Measurements from ENCODE around the gene MAML1. TPM values are rescaled to one million over a fixed set of nuclear protein-coding genes. Genes with fewer than 3 reads are reported as not detected.

The MAML1 gene
- total RNA-seq, 1 donor from 2014 or later = 32.5 TPM

GRCh38 chr5:179764056-179764455 is 31.4 kb downstream of the MAML1 start:
- DNase-seq (ENCODE audit: low spot score) (no peak), ATAC-seq (no peak)
- intact Hi-C loops (cut with DNase I) = no loop called here

- DNase-seq (ENCODE audit: low spot score) (no peak), ATAC-seq (no peak)
- intact Hi-C loops (cut with DNase I) = no loop called here
These were observed 32.8 kb downstream of the MAML1 start for GRCh38 chr5:179765400-179765799.

GRCh38 chr5:179766021-179766725 is 33.6 kb downstream of the MAML1 start:
- DNase-seq (ENCODE audit: low spot score) (no peak), ATAC-seq (no peak)
- intact Hi-C loops (cut with DNase I) = no loop called here

- ATAC-seq (no peak), DNase-seq (ENCODE audit: low spot score) (no peak)
- intact Hi-C loops (cut with DNase I) = no loop called here
These were observed 34.3 kb downstream of the MAML1 start for GRCh38 chr5:179766726-179767455.

GRCh38 chr5:179767496-179768100 is 35.0 kb downstream of the MAML1 start:
- intact Hi-C loops (cut with DNase I) = no loop called here

GRCh38 chr5:179768326-179769085 is 35.9 kb downstream of the MAML1 start:
- DNase-seq (ENCODE audit: low spot score) = no peak
- no peak for ATAC-seq
- intact Hi-C loops (cut with DNase I) = no loop called here

More at GRCh38 chr5:179767496-179768100, 35.0 kb downstream of the MAML1 start:
- ATAC-seq (no peak), DNase-seq (ENCODE audit: low spot score) (no peak)

- no peak for DNase-seq (ENCODE audit: low spot score)
- ATAC-seq = no peak
- intact Hi-C loops (cut with DNase I) = no loop called here
These were observed 36.6 kb downstream of the MAML1 start for GRCh38 chr5:179769271-179769670.

- intact Hi-C loops (cut with DNase I) = no loop called here
- DNase-seq (ENCODE audit: low spot score) (no peak), ATAC-seq (no peak)
These were observed 37.2 kb downstream of the MAML1 start for GRCh38 chr5:179769796-179770195.

GRCh38 chr5:179771311-179771895 is 38.8 kb downstream of the MAML1 start:
- DNase-seq (ENCODE audit: low spot score) (no peak), ATAC-seq (no peak)
- intact Hi-C loops (cut with DNase I) = no loop called here

GRCh38 chr5:179772351-179772750 is 39.7 kb downstream of the MAML1 start:
- intact Hi-C loops (cut with DNase I) = no loop called here
- no peak for DNase-seq (ENCODE audit: low spot score)
- no peak for ATAC-seq

- intact Hi-C loops (cut with DNase I) = no loop called here
- no peak for ATAC-seq
- no peak for DNase-seq (ENCODE audit: low spot score)
These were observed 41.0 kb downstream of the MAML1 start for GRCh38 chr5:179773686-179774040.

- ATAC-seq = no peak
- no peak for DNase-seq (ENCODE audit: low spot score)
- intact Hi-C loops (cut with DNase I) = no loop called here
These were observed 41.8 kb downstream of the MAML1 start for GRCh38 chr5:179774442-179774841.

GRCh38 chr5:179776411-179776938 is 43.9 kb downstream of the MAML1 start:
- intact Hi-C loops (cut with DNase I) = no loop called here
- ATAC-seq = no peak
- DNase-seq (ENCODE audit: low spot score) = no peak

- intact Hi-C loops (cut with DNase I) = no loop called here
- DNase-seq (ENCODE audit: low spot score) = no peak
These were observed 44.8 kb downstream of the MAML1 start for GRCh38 chr5:179777456-179777855.

GRCh38 chr5:179777909-179778308 is 45.3 kb downstream of the MAML1 start:
- intact Hi-C loops (cut with DNase I) = no loop called here
- ATAC-seq = peak; percentile 25
- DNase-seq (ENCODE audit: low spot score) = no peak

More at GRCh38 chr5:179777456-179777855, 44.8 kb downstream of the MAML1 start:
- ATAC-seq = no peak

GRCh38 chr5:179778591-179778990 is 46.0 kb downstream of the MAML1 start:
- no peak for ATAC-seq
- no peak for DNase-seq (ENCODE audit: low spot score)
- intact Hi-C loops (cut with DNase I) = no loop called here

- intact Hi-C loops (cut with DNase I) = no loop called here
- no peak for ATAC-seq
- DNase-seq (ENCODE audit: low spot score) = no peak
These were observed 47.2 kb downstream of the MAML1 start for GRCh38 chr5:179779826-179780225.

- intact Hi-C loops (cut with DNase I) = no loop called here
- DNase-seq (ENCODE audit: low spot score) (no peak), ATAC-seq (no peak)
These were observed 47.7 kb downstream of the MAML1 start for GRCh38 chr5:179780362-179780761.

- no peak for ATAC-seq
- intact Hi-C loops (cut with DNase I) = no loop called here
- DNase-seq (ENCODE audit: low spot score) = no peak
These were observed 49.2 kb downstream of the MAML1 start for GRCh38 chr5:179781846-179782245.
